Tibial artery (tissue), 4 donors: ENCODE results near the gene ATP1B2.

Experiments
- DNase-seq, 2 donors: peaks; one replicate each; pipeline ENCODE4 v3.0.0-alpha.2; 2019
- H3K27ac ChIP-seq, 2 donors: fragments of 200-600 bp; sonication (generic) in 1 of 2; 1 replicate in 1 of 2; 2 replicates in 1 of 2; pipeline ENCODE4 v1.5.1; 2018 to 2019; ENCODE audit warnings: mild to moderate bottlenecking in 1 of 2
- H3K27me3 ChIP-seq, 2 donors: fragments of 200-600 bp; sonication (generic) in 1 of 2; one replicate each; pipeline versions ENCODE4 v1.5.1 to v1.6.0; 2016 to 2019
- H3K36me3 ChIP-seq, 3 donors: fragments of 200-600 bp; sonication (generic) in 2 of 3; one replicate each; pipeline ENCODE4 v1.5.1; 2016 to 2019; ENCODE audit warnings: mild to moderate bottlenecking in 2 of 3
- H3K4me1 ChIP-seq, 4 donors: fragments of 200-600 bp; sonication (generic) in 2 of 4; 1 replicate in 3 of 4; 2 replicates in 1 of 4; pipeline ENCODE4 v1.5.1; 2016 to 2019
- H3K4me3 ChIP-seq, 2 donors: fragments of 200-600 bp; sonication (generic) in 1 of 2; 1 replicate in 1 of 2; 2 replicates in 1 of 2; pipeline ENCODE4 v1.5.1; 2018 to 2019; ENCODE audit warnings: mild to moderate bottlenecking in 2 of 2
- H3K9me3 ChIP-seq, 3 donors: fragments of 200-600 bp; sonication (generic) in 1 of 3; one replicate each; pipeline ENCODE4 v1.5.1; 2016 to 2019
- CTCF ChIP-seq, 2 experiments: fragments of 200-600 bp in 1 of 2; fragments of 450-650 bp in 1 of 2; IDR thresholded peaks; one replicate each; pipeline ENCODE4 v1.5.1; 2017 to 2019; ENCODE audit warnings: antibody characterized with exemption in 2 of 2, mild to moderate bottlenecking in 1 of 2, moderate library complexity in 1 of 2
- intact Hi-C: fragments of 100-400 bp; cut with DNase I; formaldehyde crosslinking; loops from one replicate; pipeline ENCODE4 v1.15.0; 2023; ENCODE audit warnings: low total_unique reads

ATP1B2 gene

GRCh38 chr17:7650509-7651096 is at the start of gene ATP1B2:
Gene ATP1B2, plus strand, starts transcription at chr17:7650926. Its CDS starts 593 bp downstream, at chr17:7651519.
- peaks cover 0 to 23% (median 20%) of the 10 kb centered on the region in 4 donors for H3K4me1 ChIP-seq
- no peak for TF ChIP-seq CTCF (IDR thresholded peaks at IDR 0.05)
- H3K9me3 ChIP-seq, result no peaks in the 10 kb centered on the region
- H3K27me3 ChIP-seq, result peaks cover 0 to 62% of the 10 kb centered on the region in 2 donors
- DNase-seq, result peak in 1 of 2 donors; percentile 59
- H3K27ac ChIP-seq, result no peak within 1 kb of the TSS
- intact Hi-C loops, result no loop called here
- H3K4me3 ChIP-seq, result peak within 1 kb of the TSS; percentile 12 to 48
- no peaks in the 10 kb centered on the region for H3K36me3 ChIP-seq

- DNase-seq, result no peak
- H3K4me3 ChIP-seq, result no peak overlapping the region
- no peak overlapping the region for H3K27ac ChIP-seq
- peaks cover 0 to 12% (median 4%) of the 10 kb centered on the region in 4 donors for H3K4me1 ChIP-seq
- no peaks in the 10 kb centered on the region for H3K9me3 ChIP-seq
- TF ChIP-seq CTCF (IDR thresholded peaks at IDR 0.05), result no peak
- no peaks in the 10 kb centered on the region for H3K27me3 ChIP-seq
- intact Hi-C loops, result no loop called here
- H3K36me3 ChIP-seq, result peaks cover 41 to 56% (median 50%) of the 10 kb centered on the region in 3 donors
Observed at GRCh38 chr17:7606280-7606679, 44.4 kb upstream of the ATP1B2 start.

- H3K4me1 ChIP-seq, result peaks cover 0 to 43% (median 28%) of the 10 kb centered on the region in 4 donors
- H3K36me3 ChIP-seq, result peaks cover 0 to 19% (median 7%) of the 10 kb centered on the region in 3 donors
- intact Hi-C loops, result loop anchor here (1.0 kb wide), 1 partner anchor 17 kb away; no protein-coding TSS in a partner anchor
- no peak overlapping the region for H3K4me3 ChIP-seq
- H3K9me3 ChIP-seq, result no peaks in the 10 kb centered on the region
- no peak for DNase-seq
- H3K27me3 ChIP-seq, result no peaks in the 10 kb centered on the region
- no peak overlapping the region for H3K27ac ChIP-seq
- TF ChIP-seq CTCF (IDR thresholded peaks at IDR 0.05), result no peak
Observed at GRCh38 chr17:7610641-7611040, 40.1 kb upstream of the ATP1B2 start.

GRCh38 chr17:7611635-7612293 is 39.0 kb upstream of the ATP1B2 start:
- no peak for DNase-seq
- H3K36me3 ChIP-seq, result peaks cover 0 to 12% (median 0%) of the 10 kb centered on the region in 3 donors
- no peaks in the 10 kb centered on the region for H3K9me3 ChIP-seq
- H3K27ac ChIP-seq, result peak overlapping the region in 1 of 2 donors; percentile 6
- intact Hi-C loops, result no loop called here
- peaks cover 0 to 43% (median 28%) of the 10 kb centered on the region in 4 donors for H3K4me1 ChIP-seq
- no peak overlapping the region for H3K4me3 ChIP-seq
- TF ChIP-seq CTCF (IDR thresholded peaks at IDR 0.05), result no peak
- no peaks in the 10 kb centered on the region for H3K27me3 ChIP-seq

- Histone ChIP-seq H3K4me1 (peaks cover 0 to 43% (median 28%) of the 10 kb centered on the region in 4 donors), H3K27ac (peak overlapping the region in 1 of 2 donors; percentile 6), H3K4me3 (no peak overlapping the region), H3K9me3 (no peaks in the 10 kb centered on the region), H3K27me3 (no peaks in the 10 kb centered on the region), H3K36me3 (peaks cover 0 to 12% (median 0%) of the 10 kb centered on the region in 3 donors)
- intact Hi-C loops, result no loop called here
- TF ChIP-seq CTCF (IDR thresholded peaks at IDR 0.05), result no peak
- no peak for DNase-seq
Observed at GRCh38 chr17:7612294-7612640, 38.5 kb upstream of the ATP1B2 start.
